ENCODE data around the gene KCNK16.

Gene KCNK16

DNA sequence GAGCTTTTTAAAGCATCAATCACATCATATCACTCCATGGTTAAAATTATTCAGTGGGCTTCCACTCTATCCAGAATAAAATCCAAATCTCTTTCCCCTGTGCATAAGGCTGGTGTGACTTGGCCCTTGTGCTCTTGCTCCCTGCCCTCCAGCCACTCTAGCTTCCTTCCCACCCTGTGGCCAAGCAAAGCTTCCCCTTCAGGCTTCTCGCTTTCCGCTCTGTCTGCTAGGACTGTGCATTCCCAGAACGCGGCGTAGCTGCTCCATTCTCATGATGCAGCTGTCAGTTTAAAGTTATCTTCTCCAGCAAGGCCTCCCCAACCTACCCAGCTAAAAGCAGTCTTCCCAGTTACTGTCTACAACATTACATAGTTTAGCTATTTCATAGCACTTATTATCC is 19.4 kb upstream of the KCNK16 start:
- DNase-seq (ENCODE audit: low spot score), result no peak

DNA sequence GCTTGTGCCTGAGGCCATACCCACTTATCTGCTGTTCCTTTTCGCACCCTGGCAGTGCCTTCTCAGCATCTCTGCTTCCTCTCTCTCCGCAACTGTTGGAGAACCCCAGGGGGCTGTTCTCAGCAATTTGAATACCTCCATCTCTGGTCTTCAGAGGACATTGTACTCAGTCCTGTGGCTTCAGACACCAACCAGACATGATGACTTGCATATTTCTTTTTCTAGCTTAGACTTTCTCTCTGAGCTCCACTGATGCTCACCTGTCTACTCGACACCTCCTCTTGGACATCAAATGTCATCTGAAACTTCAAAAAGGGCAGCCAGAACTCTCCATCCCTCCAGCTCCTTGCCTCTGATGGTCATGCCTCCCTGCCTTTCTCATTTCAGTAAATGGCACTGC is 18.9 kb upstream of the KCNK16 start:
- DNase-seq (ENCODE audit: low spot score), result no peak

DNA sequence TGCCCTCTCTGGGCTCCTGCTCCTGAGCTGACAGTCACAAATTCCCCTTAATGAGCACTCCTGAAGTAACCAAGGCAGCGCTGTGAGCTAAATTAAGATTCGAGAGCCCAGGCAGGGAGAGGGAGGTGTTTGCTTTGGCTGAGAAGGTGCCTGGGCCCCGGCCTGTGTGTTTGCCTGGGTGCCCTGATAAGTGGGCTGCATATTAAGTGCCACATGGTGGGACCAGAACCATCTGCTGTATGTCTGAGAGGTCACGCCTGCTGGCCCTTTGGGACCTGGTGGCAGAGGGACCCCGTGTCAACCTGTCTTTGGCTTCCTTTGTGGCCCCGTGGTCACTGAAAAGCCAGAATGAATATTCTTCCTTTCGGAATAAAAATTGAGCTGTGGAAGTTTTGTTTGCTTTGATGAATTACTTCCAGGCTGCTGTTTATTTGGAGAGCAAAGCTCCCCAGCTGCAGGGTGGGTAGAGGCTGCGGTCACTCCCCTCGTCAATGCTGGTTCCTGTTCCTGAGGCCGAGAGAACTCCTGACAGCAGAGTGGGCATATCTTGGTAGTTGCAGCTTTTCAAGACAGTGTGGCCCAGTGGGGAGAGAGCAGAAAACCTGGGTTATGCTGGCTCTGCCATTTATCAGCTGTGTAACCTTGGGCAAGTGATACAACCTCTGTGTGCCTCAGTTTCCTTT is 17.5 kb upstream of the KCNK16 start:
- DNase-seq (ENCODE audit: low spot score), result no peak

DNA sequence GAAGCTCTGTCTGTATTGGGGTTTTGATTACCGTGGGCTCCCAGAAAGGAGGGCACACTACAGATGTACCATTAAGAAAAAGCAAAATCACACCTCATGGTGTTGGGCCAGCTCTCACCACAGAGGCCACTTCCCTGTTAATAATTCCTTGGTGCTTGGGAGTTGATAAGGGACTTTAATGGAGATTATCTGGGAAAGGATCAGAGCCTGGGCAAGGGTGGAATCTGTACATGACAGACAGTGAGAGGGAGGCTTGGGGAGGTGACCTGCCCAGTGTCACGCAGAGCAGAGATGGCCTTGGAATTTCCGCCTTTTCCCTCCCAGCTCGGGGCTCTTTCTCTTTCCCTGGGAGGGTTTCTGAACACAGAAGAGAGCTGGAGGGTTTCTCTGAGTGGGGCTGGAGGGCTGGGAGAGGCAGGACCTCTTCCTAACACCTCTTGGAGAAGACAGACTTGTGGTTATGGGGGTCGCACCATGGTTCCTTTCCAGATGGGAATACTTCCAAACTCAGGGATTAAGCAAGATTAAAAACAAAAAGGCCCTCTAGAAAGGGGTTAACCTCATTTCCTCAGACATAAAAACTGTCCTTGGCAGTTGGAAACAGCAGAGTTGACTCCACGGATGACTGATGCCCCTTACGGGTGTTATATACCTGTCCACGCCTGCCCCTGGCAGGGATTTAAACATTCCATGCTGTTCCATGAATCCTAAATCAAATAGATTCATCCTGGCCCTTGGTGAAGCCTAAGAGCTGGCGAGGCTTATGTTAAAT is 16.8 kb upstream of the KCNK16 start:
- no peak for DNase-seq (ENCODE audit: low spot score)

DNA sequence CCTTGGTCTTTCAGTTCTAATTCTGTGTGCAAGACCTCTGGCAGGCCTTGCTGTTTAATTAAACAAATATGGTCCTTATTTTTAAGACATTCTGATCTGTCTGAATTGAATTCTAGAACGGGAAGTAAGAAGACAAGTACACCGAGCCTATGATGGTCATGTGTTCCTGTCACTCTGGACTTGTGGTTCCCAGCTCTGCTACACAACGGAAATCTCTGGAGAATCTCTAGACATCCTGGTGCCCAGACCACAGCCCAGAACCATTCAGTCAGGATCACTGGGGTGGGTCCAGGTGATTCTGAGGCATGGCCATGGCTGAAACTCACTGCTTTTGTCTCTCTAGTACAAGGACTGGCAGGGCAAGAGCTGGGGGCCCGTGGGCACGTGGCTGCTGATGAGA is 15.9 kb upstream of the KCNK16 start:
- no peak for DNase-seq (ENCODE audit: low spot score)

DNA sequence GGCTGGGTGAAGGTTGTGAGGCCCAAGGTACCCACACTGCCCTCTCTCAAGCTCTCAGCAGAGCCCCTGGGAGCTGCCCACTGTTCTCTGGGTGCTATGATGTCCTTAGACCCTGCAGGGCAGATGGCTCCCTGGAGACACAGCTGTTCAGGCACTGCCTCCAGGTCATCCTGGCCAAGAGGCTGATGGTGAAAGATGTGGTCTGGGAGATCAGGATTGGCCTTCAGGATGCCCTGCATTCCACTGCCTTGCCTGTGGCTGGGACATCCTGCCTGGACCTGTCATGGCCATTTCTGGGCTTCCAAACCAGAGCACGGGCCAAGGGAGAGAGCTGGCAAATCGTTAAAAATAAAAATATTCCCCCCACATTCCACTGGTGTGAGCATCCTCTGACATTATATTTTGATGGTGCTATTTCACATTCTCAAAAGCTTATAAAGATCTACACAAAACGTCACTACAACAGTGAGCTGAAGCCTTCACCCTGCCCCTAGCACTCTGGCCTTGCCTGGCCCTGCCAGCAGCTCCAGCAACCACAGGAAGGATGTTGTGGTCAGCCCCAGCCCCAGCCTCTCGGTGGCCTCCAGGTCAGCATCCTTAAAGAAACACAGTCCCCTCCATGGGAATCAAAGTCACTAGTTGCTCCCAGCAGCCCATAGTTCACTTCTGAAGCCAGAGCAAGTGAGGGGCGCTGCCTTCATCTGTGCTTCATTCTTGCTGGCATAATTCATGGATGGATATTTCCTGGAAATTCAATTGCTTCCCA is 13.5 kb upstream of the KCNK16 start:
- no peak for DNase-seq (ENCODE audit: low spot score)

DNA sequence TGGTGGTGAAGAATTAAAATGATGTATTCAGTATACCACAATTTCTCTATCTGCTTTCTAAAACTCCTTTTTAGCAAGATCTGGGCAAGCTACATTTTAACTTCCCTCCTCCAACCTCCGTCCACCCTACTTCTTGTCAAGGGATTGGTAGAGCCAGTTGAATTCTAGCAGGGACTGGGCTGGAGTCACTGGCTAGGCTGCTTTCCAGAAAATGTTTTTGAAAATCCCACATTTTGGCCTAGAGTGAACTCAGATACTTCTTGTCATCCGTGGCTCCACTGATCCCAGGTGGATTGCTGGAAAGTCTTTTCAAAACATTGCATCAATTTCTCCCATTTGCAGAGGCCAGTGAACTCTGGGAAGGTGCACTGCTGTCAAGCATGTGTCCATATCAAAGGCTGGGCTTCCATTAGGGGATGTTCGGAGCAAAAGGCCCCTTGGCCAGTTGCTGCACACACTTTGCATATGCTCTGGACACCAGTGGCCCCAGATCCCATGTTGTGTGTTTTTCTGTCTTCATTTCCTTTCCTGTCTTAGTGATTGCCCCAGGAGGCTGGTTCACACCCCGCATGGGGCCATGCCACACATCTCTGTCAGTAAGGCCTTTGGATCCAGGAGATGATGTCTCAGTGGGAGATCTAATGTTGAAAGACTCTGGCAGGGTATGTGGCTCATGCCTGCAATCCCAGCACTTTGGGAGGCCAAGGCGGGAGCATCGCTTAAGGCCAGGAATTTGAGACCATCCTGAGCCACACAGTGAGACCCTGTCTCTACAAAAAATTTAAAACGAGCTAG is 11.3 kb upstream of the KCNK16 start:
- DNase-seq (ENCODE audit: low spot score), result no peak

DNA sequence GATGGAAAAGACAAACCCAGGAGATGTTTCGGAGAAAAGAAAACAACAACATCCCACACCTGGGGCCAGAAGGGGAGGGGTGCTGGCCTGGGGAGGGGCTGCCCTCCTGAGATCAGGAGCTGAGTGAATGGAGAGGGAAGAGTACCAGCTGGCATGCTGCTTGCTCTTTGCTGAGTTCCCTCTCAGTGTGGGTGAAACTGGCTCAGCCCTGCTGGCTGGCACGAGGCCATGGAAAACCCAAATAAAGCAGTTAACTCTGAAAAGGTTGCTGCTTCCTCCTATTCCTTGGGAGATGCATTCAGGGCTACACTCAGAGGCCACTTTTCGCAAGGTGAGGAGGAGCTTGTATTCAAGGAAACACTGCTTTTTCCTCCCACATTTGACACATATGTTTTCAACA is 8.0 kb upstream of the KCNK16 start:
- DNase-seq (ENCODE audit: low spot score), result no peak

DNA sequence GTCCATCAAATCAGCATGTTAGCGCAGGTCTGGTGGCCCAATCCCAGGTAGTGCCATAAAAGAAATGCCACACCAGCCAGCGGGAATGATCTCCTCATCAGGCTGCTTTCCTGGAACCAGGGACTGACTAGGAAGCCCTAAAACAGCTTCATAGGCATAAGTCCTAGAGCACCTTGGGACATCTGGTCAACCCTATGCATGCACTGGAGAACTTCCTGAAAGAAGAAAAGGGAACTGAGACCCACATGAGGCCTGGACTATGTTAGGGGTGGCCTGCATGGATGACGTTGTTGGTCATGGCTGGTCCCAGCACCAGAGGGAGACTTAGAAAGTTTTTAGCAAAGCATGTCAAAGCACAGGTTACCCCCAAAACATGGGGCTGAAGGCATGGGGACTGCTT is 7.6 kb upstream of the KCNK16 start:
- DNase-seq (ENCODE audit: low spot score), result no peak

DNA sequence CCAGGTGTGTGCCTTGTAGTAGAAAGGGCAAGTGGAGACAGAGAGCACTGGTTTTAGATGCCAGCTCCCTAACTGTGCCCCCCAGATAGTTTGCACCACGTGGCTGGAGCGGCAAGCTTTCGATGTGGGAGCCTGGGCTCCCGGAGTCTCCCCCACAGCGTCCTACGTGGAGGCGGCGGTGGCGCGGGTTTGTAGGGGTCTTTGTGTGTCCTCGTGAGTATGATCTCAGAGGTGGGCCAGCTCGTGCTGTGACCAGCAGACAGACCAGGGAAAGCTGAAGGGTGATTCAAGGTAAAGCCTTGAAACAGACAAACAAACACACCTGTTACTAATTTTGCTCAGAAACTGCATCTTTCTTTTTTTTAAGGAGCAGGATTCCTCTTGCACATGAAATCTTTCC is 5.6 kb upstream of the KCNK16 start:
- DNase-seq (ENCODE audit: low spot score), result no peak

DNA sequence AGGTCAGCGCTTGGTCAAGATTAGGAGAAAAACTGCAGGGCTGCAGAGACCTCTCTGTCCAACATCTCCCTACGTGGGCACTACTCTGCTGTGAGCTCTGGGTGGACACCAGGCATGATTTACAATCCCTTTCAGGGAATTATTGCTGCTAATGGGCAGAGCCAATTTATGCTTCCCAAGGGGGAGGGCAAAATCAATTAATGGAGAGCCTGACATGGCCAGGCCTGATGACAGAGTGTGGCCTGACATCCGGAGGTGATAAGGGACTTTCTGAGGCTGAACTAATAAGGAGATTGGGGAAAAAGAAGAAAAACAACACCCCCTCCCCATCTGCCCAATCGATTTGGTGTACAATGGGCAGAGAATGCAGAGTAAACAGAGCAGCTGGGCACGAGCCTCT is 5.0 kb upstream of the KCNK16 start:
- no peak for DNase-seq (ENCODE audit: low spot score)

DNA sequence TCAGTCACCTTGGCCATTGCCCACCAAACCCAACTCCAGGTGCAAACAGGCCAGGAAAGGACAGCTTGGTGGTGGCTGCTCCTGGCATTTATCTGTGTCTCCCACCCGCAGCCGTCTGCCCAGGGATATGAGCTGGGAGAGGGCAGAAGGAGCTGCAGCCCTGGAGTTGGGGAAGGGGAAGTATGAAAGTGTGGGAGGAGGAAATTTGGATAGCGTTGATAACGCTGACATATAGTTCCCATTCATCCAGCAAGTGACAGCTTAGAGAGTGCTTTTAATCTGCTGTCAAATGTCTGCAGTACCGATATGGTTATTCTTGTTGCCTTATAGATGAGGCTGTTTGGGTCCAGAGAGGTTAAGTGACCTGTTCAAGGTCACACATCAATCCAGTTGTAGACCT is 741 bp downstream of the KCNK16 start:
- no peak for DNase-seq (ENCODE audit: low spot score)

DNA sequence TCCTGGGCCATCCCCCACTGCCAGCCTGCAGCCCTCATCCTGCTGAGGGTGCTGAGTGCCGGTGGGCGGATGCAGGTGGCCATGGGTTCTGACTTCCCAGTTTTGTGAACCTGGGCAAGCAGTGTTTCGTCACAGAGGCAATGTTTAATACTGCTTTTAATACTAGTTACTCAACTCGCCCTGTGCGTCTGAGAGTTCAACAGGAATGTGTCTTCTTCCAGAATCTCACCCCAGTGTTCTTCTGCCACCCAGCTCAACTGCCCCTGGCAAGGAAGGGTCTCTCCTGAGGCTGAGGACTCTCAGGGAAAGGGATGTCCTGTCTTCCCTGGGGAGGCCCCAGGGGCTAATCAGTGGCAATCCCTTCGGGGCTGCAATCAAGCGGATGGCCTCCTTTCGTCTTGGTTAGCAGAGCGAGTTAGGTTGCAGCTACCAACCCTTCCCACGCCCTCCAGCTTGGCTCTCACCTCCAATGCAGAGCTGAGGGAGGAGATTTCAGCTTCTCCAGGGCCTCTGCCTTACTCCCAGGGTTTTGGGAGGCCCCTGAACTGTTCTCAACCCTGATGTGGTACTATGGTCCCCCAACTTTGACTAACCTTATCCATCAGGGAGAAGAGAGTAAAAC is 2.0 kb downstream of the KCNK16 start:
- no peak for DNase-seq (ENCODE audit: low spot score)

DNA sequence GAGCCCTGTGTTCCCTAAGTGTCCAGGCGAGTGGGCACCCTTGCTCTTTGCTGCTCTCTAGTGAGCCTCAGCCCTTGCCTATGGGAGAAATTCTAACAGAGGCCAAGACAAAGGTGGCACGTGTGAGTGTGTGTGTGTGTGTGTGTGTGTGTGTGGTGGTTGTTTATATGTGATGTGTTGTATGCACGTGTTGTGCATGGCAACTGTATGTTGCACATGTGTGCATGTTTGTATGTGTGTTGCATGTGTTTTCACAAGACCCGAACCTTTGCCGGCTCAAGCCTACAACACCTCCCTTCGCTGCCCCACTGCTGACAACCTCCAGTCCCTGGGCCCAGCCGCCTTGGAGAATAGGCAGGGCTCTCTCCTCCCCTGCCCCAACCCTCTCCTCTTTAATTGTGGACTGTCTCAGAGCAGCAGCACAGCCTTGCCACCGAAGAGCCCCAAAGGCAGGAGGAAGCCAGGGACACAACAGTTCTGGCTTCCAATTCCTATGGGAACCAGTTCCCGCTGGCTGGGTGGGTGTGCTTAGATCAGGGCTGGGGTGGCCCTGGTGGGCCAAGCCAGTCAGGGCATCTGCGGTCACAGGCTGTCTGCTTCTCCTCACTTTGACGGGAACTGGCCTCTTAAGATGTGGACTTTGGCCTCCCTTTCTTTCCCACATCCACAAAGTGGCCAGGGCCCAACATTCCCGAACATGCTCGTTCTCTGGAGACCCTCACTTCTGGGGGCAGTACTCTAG is 2.7 kb downstream of the KCNK16 start:
- no peak for DNase-seq (ENCODE audit: low spot score)

DNA sequence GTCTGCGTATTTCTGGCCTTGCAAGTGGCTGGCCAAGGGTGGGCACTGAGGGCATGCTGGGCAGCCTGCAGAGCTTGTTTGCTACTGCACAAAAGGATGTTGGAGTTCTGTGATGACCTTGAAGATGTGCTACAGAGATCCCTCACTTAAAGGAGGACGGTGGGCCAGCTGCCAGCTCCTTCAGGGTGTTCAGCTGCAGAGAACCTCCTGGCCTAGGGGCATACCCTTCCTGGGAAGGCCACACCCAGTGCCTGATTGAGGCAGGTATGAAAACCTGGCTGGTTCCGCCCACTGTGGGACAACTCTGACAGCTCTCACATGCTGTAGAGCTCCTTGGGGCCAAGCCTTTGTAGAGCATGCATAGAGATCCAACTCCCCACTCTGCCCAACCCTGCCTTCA is 5.2 kb downstream of the KCNK16 start:
- no peak for DNase-seq (ENCODE audit: low spot score)

DNA sequence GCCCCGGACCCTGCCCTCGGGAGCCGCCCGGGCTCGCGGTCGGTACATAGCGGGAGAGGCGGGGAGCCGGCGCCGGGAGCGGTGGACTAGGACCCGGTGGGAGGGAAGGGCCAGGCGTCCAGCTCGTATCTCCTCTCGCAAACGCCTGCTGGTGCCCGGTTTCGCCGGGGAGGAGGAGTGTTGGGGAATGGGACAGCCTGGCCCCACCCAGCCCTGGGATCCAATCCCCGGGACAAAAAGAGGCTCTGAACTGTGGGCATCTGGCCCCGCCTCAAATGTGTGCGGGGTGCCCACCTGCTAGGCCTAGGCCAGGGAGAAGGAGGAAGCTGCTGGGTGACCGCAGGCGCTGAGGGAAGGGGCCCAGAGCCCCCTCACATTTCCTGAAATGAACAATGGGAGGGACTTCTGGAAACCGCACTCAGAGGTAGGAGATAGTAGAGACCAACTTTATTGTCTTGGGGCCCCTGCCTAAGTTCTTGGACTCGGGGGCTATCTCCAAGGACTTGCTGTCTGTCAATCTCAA is 8.2 kb downstream of the KCNK16 start, which contains the start of gene KCNK17:
TSS of gene KCNK17 (minus strand) at position 147 of the 523 bp plus-strand sequence. CDS start at position 48, 99 bp downstream.
- no peak for DNase-seq (ENCODE audit: low spot score)

DNA sequence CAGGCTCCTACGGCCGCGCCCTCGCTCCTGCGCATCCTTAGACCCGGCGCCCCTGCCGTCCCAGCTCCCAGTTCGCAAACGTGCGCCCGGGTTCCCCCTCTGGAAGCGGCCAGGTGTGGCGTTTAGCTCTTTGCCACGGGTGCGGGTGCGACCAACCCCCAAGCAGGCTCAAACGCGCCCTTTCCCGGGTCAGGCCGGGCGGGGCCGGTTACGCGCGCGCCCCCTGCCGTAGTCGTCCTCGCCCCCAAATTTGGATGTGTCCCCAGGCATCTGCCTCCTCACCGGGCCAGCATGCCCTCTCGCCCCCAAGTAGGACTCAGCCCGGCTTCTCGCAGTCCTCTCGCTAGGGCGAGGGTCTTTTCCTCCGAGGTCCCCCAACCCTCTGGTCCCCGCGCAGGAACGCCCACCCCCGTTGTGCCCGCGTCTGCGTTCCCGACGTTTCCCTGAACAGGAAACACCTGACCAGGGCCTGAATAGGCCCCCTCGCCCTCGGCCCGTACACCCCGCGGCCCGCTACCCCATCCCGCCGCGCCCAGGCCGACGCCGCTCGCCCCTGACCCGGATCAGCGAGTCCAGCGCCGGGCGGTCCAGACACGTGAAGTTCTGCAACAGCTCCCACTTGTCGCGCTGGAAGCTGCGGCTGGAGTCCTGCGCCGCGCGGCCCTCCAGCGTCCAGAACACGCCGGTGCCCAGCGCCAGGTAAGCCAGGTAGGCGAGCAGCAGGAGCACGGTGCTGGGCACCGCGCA is 8.8 kb downstream of the KCNK16 start:
- DNase-seq (ENCODE audit: low spot score), result no peak

DNA sequence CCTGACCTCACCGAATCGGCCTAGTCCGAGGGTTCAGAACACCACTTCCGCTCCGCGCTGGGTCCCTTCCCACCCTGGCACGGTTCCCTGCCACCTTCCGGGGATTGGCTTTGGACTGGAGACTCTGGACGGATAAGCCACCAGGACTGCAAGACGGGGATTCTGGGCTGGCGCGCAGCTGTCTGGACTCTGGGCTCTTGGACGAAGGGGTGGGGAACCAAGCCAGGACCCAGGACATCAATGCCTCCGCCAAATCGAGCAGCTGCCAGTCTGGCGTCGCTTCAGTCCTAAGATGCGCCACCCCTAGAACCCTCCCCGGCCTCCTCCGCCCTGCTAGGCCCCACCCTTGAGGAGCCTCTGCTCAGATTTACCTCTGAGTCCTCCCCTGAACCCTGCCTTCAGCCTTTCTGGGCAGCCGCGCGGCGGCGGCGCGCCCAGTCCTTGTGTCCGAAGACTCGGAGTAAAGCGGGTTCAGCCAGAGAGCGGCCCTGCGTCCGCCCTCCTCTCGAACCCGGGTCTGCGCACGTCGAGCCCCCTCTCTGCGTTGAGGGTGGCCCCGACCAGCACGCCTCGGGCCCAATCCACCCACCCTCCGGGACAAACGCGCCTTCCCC is 9.5 kb downstream of the KCNK16 start:
- no peak for DNase-seq (ENCODE audit: low spot score)

DNA sequence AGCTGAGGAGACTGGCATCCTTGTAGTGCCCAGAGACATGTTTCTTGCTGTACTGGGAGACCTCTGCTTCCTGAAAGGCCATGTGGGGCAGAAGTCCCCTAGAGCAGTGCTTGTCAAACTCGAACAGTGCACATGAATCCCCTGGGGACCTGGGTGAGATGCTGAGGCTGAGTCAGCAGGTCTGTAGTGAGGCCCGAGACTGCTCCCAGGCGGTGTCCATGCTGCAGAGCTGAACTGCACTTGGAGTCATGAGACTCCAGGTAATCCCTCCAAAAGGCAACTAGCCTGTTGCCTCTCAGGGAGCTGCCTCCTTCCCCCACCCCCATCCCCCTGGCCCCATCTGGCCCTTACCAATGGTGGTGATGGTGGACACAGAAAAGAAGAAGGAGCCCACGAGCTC is 12.0 kb downstream of the KCNK16 start:
- DNase-seq (ENCODE audit: low spot score), result no peak
